SU-DHL-6 (cell line): ENCODE results near the gene C22orf15.

Experiments
- H2AFZ ChIP-seq: fragments of 200-600 bp; sonication (generic); 2 replicates; pipeline ENCODE4 v1.6.1; 2014; ENCODE audit warnings: low read depth, mild to moderate bottlenecking, moderate library complexity, mixed read lengths, antibody characterized with exemption, low read length; ENCODE audit not compliant: severe bottlenecking
- H3F3A ChIP-seq: fragments of 200-600 bp; shearing (Covaris generic); 2 replicates; pipeline ENCODE4 v1.6.0; 2016; ENCODE audit warnings: antibody characterized with exemption, mild to moderate bottlenecking; ENCODE audit not compliant: insufficient read depth
- H3K27ac ChIP-seq: fragments of 200-600 bp; sonication (generic); 2 replicates; pipeline ENCODE4 v1.5.1; 2016; ENCODE audit warnings: low read depth, mild to moderate bottlenecking, low read length, moderate library complexity, mixed read lengths
- H3K27me3 ChIP-seq: fragments of 200-600 bp; sonication (generic), shearing (Covaris generic); 2 replicates; pipeline ENCODE4 v1.6.0; 2014; ENCODE audit warnings: mild to moderate bottlenecking, low read length
- H3K36me3 ChIP-seq: fragments of 200-600 bp; sonication (generic); 2 replicates; pipeline ENCODE4 v1.6.1; 2014; ENCODE audit warnings: mild to moderate bottlenecking, low read length, mixed read lengths
- H3K4me2 ChIP-seq: fragments of 300-600, 200-600 bp; shearing (Covaris generic), sonication (generic); 2 replicates; pipeline ENCODE4 v1.6.0; 2014; ENCODE audit warnings: low read length, low read depth, mild to moderate bottlenecking; ENCODE audit not compliant: poor library complexity, severe bottlenecking
- H3K4me3 ChIP-seq: fragments of 200-600 bp; sonication (generic); 2 replicates; pipeline ENCODE4 v1.5.1; 2014; ENCODE audit warnings: antibody characterized with exemption, low read length, mild to moderate bottlenecking, mixed read lengths; ENCODE audit not compliant: insufficient read depth, poor library complexity, severe bottlenecking
- H3K79me2 ChIP-seq: fragments of 200-600 bp; sonication (generic); 2 replicates; pipeline ENCODE4 v1.6.1; 2014; ENCODE audit warnings: mild to moderate bottlenecking, low read length, moderate library complexity; ENCODE audit not compliant: insufficient read depth
- H3K9ac ChIP-seq: fragments of 200-600 bp; sonication (generic); 2 replicates; pipeline ENCODE4 v1.7.0; 2014; ENCODE audit warnings: mild to moderate bottlenecking, low read length
- H3K9me2 ChIP-seq: fragments of 200-600 bp; sonication (generic); replicated peaks from 2 replicates; pipeline ENCODE4 v1.6.1; 2014; ENCODE audit warnings: low read length; ENCODE audit not compliant: insufficient read depth
- H3K9me3 ChIP-seq: fragments of 200-600 bp; sonication (generic); 2 replicates; pipeline ENCODE4 v1.6.1; 2014; ENCODE audit warnings: low read length, mixed read lengths; ENCODE audit not compliant: insufficient read depth
- H4K20me1 ChIP-seq: fragments of 200-600 bp; sonication (generic); 2 replicates; pipeline ENCODE4 v1.6.1; 2014; ENCODE audit warnings: low read depth, mild to moderate bottlenecking, antibody characterized with exemption, low read length, moderate library complexity, mixed read lengths
- EZH2phosphoT487 ChIP-seq: fragments of 200-600 bp; sonication (generic), shearing (Covaris generic); conservative IDR thresholded peaks from 2 replicates; pipeline ENCODE4 v1.6.1; 2018; ENCODE audit warnings: mild to moderate bottlenecking, antibody characterized with exemption, low read length, moderate library complexity, mixed read lengths
- TF ChIP-seq, protein P1 (sequence below): fragments of 200-600 bp; sonication (generic); IDR thresholded peaks from one replicate; pipeline ENCODE4 v1.5.1; 2017; ENCODE audit warnings: antibody characterized with exemption, mild to moderate bottlenecking, low read length, moderate library complexity; ENCODE audit not compliant: insufficient read depth, poor library complexity, severe bottlenecking

C22orf15 gene

DNA sequence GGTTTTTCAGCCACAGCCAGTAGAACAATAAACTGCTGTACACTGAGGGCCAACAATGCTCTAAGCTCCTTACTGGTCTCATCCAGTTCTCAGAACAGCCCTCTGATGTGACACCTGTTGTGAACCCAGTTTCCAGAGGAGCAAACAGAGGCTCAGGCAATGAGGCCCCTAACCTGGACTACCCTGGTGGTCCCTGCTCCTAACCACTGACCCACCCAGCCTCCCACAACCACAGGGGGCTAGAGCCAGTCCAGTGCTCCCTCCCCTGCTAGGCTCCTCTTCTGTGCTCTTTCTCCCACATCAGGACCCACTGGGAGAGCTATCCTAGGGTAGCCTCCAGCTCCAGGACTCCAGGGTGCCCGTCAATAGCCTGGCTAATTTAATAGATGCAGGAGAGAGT lies 19.9 kb downstream of the C22orf15 start:
- H3K4me2 ChIP-seq, result no peak overlapping the region
- H3K9me3 ChIP-seq, result no peaks in the 10 kb centered on the region
- no peak overlapping the region for H3K9ac ChIP-seq
- H3K27ac ChIP-seq, result no peak overlapping the region
- H3F3A ChIP-seq, result no peaks in the 10 kb centered on the region; the same call in 1 of the 2 replicates
- H4K20me1 ChIP-seq, result no peaks in the 10 kb centered on the region
- TF ChIP-seq, protein P1, sequence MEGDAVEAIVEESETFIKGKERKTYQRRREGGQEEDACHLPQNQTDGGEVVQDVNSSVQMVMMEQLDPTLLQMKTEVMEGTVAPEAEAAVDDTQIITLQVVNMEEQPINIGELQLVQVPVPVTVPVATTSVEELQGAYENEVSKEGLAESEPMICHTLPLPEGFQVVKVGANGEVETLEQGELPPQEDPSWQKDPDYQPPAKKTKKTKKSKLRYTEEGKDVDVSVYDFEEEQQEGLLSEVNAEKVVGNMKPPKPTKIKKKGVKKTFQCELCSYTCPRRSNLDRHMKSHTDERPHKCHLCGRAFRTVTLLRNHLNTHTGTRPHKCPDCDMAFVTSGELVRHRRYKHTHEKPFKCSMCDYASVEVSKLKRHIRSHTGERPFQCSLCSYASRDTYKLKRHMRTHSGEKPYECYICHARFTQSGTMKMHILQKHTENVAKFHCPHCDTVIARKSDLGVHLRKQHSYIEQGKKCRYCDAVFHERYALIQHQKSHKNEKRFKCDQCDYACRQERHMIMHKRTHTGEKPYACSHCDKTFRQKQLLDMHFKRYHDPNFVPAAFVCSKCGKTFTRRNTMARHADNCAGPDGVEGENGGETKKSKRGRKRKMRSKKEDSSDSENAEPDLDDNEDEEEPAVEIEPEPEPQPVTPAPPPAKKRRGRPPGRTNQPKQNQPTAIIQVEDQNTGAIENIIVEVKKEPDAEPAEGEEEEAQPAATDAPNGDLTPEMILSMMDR, result no peak
- no peak for TF ChIP-seq EZH2phosphoT487
- H3K27me3 ChIP-seq, result no peaks in the 10 kb centered on the region
- no peaks in the 10 kb centered on the region for H3K36me3 ChIP-seq
- no peak overlapping the region for H3K4me3 ChIP-seq
- no peak overlapping the region for H2AFZ ChIP-seq
- no peaks in the 10 kb centered on the region for H3K9me2 ChIP-seq
- H3K79me2 ChIP-seq, result peaks cover 5% of the 10 kb centered on the region

DNA sequence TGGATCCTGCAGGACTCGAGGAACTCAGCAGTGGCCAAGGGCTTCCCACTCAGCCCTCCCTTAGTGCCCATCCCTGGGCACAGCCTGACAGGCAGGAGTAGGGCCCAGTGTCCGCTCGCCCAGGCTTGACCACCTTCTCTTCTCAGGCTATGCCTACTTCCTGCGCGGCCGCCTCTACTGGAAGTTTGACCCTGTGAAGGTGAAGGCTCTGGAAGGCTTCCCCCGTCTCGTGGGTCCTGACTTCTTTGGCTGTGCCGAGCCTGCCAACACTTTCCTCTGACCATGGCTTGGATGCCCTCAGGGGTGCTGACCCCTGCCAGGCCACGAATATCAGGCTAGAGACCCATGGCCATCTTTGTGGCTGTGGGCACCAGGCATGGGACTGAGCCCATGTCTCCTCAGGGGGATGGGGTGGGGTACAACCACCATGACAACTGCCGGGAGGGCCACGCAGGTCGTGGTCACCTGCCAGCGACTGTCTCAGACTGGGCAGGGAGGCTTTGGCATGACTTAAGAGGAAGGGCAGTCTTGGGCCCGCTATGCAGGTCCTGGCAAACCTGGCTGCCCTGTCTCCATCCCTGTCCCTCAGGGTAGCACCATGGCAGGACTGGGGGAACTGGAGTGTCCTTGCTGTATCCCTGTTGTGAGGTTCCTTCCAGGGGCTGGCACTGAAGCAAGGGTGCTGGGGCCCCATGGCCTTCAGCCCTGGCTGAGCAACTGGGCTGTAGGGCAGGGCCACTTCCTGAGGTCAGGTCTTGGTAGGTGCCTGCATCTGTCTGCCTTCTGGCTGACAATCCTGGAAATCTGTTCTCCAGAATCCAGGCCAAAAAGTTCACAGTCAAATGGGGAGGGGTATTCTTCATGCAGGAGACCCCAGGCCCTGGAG lies 20.7 kb downstream of the C22orf15 start:
- Histone ChIP-seq H3K79me2 (peaks cover 13% of the 10 kb centered on the region), H2AFZ (no peak overlapping the region), H3K4me3 (no peak overlapping the region), H3K9me2 (no peaks in the 10 kb centered on the region), H3K36me3 (no peaks in the 10 kb centered on the region), H3K27ac (no peak overlapping the region), H3K9me3 (no peaks in the 10 kb centered on the region), H3K4me2 (no peak overlapping the region), H3F3A (no peaks in the 10 kb centered on the region; the same call in 1 of the 2 replicates), H3K9ac (no peak overlapping the region), H3K27me3 (no peaks in the 10 kb centered on the region), H4K20me1 (peaks cover 3% of the 10 kb centered on the region; the same call in 1 of the 2 replicates)
- TF ChIP-seq, protein P1, result no peak
- TF ChIP-seq EZH2phosphoT487, result no peak

DNA sequence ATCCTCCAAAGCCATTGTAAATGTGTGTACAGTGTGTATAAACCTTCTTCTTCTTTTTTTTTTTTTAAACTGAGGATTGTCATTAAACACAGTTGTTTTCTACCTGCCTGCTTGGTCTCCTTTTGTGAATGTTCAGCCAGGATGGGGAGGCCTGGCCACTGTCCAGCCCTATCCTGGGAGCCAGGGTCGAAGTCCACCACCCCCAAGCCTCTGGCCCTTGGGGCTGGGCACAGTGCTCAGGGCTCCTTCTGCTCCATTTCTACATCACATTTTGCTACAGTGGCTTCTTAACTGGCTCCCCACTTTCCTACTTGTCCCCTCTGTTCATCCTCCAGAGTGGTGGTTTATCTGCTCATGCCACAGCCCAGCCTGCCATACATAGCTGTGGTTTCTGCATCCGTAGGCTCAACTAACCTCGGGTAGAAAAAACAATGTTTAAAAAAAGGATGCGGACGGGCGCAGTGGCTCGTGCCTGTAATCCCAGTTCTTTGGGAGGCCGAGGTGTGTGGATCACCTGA lies 21.5 kb downstream of the C22orf15 start:
- Histone ChIP-seq H3K79me2 (peaks cover 20% of the 10 kb centered on the region), H2AFZ (no peak overlapping the region), H3K9me3 (no peaks in the 10 kb centered on the region), H4K20me1 (peaks cover 3% of the 10 kb centered on the region; the same call in 1 of the 2 replicates), H3K36me3 (no peaks in the 10 kb centered on the region), H3K9ac (no peak overlapping the region), H3K27ac (no peak overlapping the region), H3K9me2 (no peaks in the 10 kb centered on the region), H3F3A (no peaks in the 10 kb centered on the region; the same call in 1 of the 2 replicates), H3K4me2 (no peak overlapping the region), H3K27me3 (no peaks in the 10 kb centered on the region), H3K4me3 (no peak overlapping the region)
- TF ChIP-seq, protein P1, result no peak
- no peak for TF ChIP-seq EZH2phosphoT487
